DMS53 treated with DMSO at 0.1 percent for 48 hours (cell line): ENCODE data around the gene AQP1.

Source experiments
- DNase-seq: peaks from one replicate; lab custom pipeline; 2025; ENCODE audit not compliant: unreplicated experiment; lab: John Stamatoyannopoulos, UW

AQP1 gene

GRCh38 chr7:30911561-30911969 is at the start of gene AQP1:
TSS of gene AQP1 (plus strand) at chr7:30911853. CDS start at chr7:30911910, 57 bp downstream.
- DNase-seq = no peak

- no peak for DNase-seq
Observed at GRCh38 chr7:30862995-30863705, 48.5 kb upstream of the AQP1 start.

- DNase-seq = no peak
Observed at GRCh38 chr7:30863706-30864035, 48.0 kb upstream of the AQP1 start.

GRCh38 chr7:30864101-30864500 is 47.6 kb upstream of the AQP1 start:
- DNase-seq = no peak

- DNase-seq = no peak
Observed at GRCh38 chr7:30865076-30865475, 46.6 kb upstream of the AQP1 start.

GRCh38 chr7:30865821-30866220 is 45.8 kb upstream of the AQP1 start:
- no peak for DNase-seq

- DNase-seq = no peak
Observed at GRCh38 chr7:30866939-30867338, 44.7 kb upstream of the AQP1 start.

GRCh38 chr7:30867483-30867882 is 44.2 kb upstream of the AQP1 start:
- DNase-seq = no peak

GRCh38 chr7:30869794-30870611 is 41.6 kb upstream of the AQP1 start:
- no peak for DNase-seq

- DNase-seq = no peak
Observed at GRCh38 chr7:30870821-30871518, 40.7 kb upstream of the AQP1 start.

GRCh38 chr7:30871655-30872054 is 40.0 kb upstream of the AQP1 start:
- no peak for DNase-seq

- no peak for DNase-seq
Observed at GRCh38 chr7:30873207-30873606, 38.4 kb upstream of the AQP1 start.

GRCh38 chr7:30873656-30874055 is 38.0 kb upstream of the AQP1 start:
- no peak for DNase-seq

- DNase-seq = no peak
Observed at GRCh38 chr7:30874656-30875302, 36.9 kb upstream of the AQP1 start.

- no peak for DNase-seq
Observed at GRCh38 chr7:30877015-30877769, 34.5 kb upstream of the AQP1 start.

GRCh38 chr7:30877993-30878392 is 33.7 kb upstream of the AQP1 start:
- DNase-seq = no peak

- DNase-seq = no peak
Observed at GRCh38 chr7:30879139-30880124, 32.2 kb upstream of the AQP1 start.

- DNase-seq = no peak
Observed at GRCh38 chr7:30880125-30880720, 31.4 kb upstream of the AQP1 start.

GRCh38 chr7:30880941-30881340 is 30.7 kb upstream of the AQP1 start:
- no peak for DNase-seq
